Hepatocyte (in vitro differentiated cells): ENCODE measurements around the gene UNC45B. TPM values are rescaled to one million over a fixed set of nuclear protein-coding genes. Genes with fewer than 3 reads are reported as not detected.

ENCODE experiments used
- DNase-seq: peaks from one replicate; pipeline ENCODE4 v3.0.0-alpha.2; 2016; ENCODE audit warnings: low spot score
- H2AFZ ChIP-seq: fragments of 200-600 bp; sonication (generic); 2 replicates; pipeline ENCODE4 v1.6.0; 2016; ENCODE audit warnings: antibody characterized with exemption, mild to moderate bottlenecking
- H3K27ac ChIP-seq: fragments of 200-600 bp; sonication (generic); 2 replicates; pipeline ENCODE4 v1.5.1; 2016; ENCODE audit warnings: mild to moderate bottlenecking
- H3K27me3 ChIP-seq: fragments of 200-600 bp; sonication (generic); 2 replicates; pipeline ENCODE4 v1.6.1; 2016
- H3K36me3 ChIP-seq: fragments of 200-600 bp; sonication (generic); replicated peaks from 2 replicates; pipeline ENCODE4 v1.5.1; 2016; ENCODE audit warnings: low read depth; ENCODE audit not compliant: insufficient read depth
- H3K4me1 ChIP-seq: fragments of 200-600 bp; sonication (generic); 2 replicates; pipeline ENCODE4 v1.5.1; 2016; ENCODE audit warnings: mild to moderate bottlenecking, moderate library complexity; ENCODE audit not compliant: insufficient read depth
- H3K4me2 ChIP-seq: fragments of 200-600 bp; sonication (generic); 2 replicates; pipeline ENCODE4 v1.6.0; 2016
- H3K4me3 ChIP-seq: fragments of 200-600 bp; sonication (generic); 2 replicates; pipeline ENCODE4 v1.5.1; 2016; ENCODE audit warnings: mild to moderate bottlenecking
- H3K79me2 ChIP-seq: fragments of 200-600 bp; sonication (generic); 2 replicates; pipeline ENCODE4 v1.6.0; 2017; ENCODE audit warnings: mild to moderate bottlenecking
- H3K9me2 ChIP-seq: fragments of 200-600 bp; sonication (generic); replicated peaks from 2 replicates; pipeline ENCODE4 v1.6.0; 2017; ENCODE audit warnings: mild to moderate bottlenecking; ENCODE audit not compliant: insufficient read depth
- H3K9me3 ChIP-seq: fragments of 200-600 bp; sonication (generic); 2 replicates; pipeline ENCODE4 v1.5.1; 2016; ENCODE audit warnings: low read depth, mild to moderate bottlenecking
- H4K20me1 ChIP-seq: fragments of 200-600 bp; sonication (generic); 2 replicates; pipeline ENCODE4 v1.6.0; 2016; ENCODE audit warnings: mild to moderate bottlenecking; ENCODE audit not compliant: insufficient read depth, poor library complexity, severe bottlenecking
- EZH2 ChIP-seq: fragments of 200-600 bp; sonication (generic); IDR thresholded peaks from 2 replicates; pipeline ENCODE4 v1.6.1; 2016; ENCODE audit warnings: antibody characterized with exemption, mild to moderate bottlenecking, borderline replicate concordance
- EZH2phosphoT487 ChIP-seq: fragments of 200-600 bp; sonication (generic); IDR thresholded peaks from one replicate; pipeline ENCODE4 v1.6.1; 2018; ENCODE audit warnings: antibody characterized with exemption, mild to moderate bottlenecking, low read depth, moderate library complexity; ENCODE audit not compliant: unreplicated experiment, severe bottlenecking
- WGBS: methylation state at CpG from one replicate; pipeline ENCODE4 v1.1.6; 2016; ENCODE audit warnings: low lambda C conversion rate; ENCODE audit errors: missing lambda C conversion rate; 5-methylcytosine and 5-hydroxymethylcytosine counted together
- polyA plus RNA-seq: library from polyadenylated mRNA; unstranded; fragments of >200 nt; fragmentation: Nextera tagmentation; extraction: Ambion mirVana; gene quantifications from 2 replicates; pipeline ENCODE4 v1.2.1, GENCODE V29; 2016
- total RNA-seq: library from RNA; depleted of rRNA; stranded (reverse); fragments of >200 nt; gene quantifications from 2 replicates; pipeline ENCODE4 v1.2.3, GENCODE V29; 2014
- TF ChIP-seq, protein P1 (sequence below): fragments of 200-600 bp; sonication (generic); IDR thresholded peaks from 2 replicates; pipeline ENCODE4 v1.5.1; 2016; ENCODE audit warnings: antibody characterized with exemption, mild to moderate bottlenecking; ENCODE audit not compliant: poor library complexity

Gene UNC45B
- total and polyA plus RNA-seq, 2 experiments from 2014 or later: not detected

GRCh38 chr17:35166526-35166925, 18.9 kb downstream of the UNC45B start:
- H4K20me1 ChIP-seq: no peaks in the 10 kb centered on the region
- TF ChIP-seq EZH2phosphoT487: no peak
- TF ChIP-seq, protein P1, sequence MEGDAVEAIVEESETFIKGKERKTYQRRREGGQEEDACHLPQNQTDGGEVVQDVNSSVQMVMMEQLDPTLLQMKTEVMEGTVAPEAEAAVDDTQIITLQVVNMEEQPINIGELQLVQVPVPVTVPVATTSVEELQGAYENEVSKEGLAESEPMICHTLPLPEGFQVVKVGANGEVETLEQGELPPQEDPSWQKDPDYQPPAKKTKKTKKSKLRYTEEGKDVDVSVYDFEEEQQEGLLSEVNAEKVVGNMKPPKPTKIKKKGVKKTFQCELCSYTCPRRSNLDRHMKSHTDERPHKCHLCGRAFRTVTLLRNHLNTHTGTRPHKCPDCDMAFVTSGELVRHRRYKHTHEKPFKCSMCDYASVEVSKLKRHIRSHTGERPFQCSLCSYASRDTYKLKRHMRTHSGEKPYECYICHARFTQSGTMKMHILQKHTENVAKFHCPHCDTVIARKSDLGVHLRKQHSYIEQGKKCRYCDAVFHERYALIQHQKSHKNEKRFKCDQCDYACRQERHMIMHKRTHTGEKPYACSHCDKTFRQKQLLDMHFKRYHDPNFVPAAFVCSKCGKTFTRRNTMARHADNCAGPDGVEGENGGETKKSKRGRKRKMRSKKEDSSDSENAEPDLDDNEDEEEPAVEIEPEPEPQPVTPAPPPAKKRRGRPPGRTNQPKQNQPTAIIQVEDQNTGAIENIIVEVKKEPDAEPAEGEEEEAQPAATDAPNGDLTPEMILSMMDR: no peak
- no peak for TF ChIP-seq EZH2
- H3K4me1 ChIP-seq: no peaks in the 10 kb centered on the region
- no peak overlapping the region for H3K27ac ChIP-seq
- H3K4me3 ChIP-seq: no peak overlapping the region
- no peaks in the 10 kb centered on the region for H3K79me2 ChIP-seq
- DNase-seq: no peak
- no peaks in the 10 kb centered on the region for H3K9me2 ChIP-seq
- H3K27me3 ChIP-seq: peaks cover 2% of the 10 kb centered on the region
- H3K36me3 ChIP-seq: no peaks in the 10 kb centered on the region
- no peak overlapping the region for H2AFZ ChIP-seq
- no peaks in the 10 kb centered on the region for H3K9me3 ChIP-seq
- WGBS: 69% methylated on average over 5 of the region's 5 CpGs
- no peak overlapping the region for H3K4me2 ChIP-seq

DNA sequence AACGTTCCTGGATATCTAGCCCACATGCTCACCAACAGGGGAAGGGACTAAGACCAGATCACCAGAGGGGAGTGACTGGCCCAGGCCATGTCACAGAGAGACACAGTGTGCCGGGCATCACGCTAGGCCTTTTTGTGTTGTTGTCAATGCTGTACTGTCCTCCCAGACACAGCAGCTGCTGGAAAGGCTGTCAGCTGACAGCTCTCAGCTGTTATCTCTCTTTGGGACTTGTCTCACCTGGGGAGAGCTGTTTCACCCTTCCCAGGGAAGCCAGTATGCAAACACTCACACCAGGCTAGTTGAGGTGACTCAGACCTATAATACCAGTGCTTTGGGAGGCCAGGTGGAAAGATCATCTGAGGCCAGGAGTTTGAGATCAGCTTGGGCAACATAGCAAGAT, 19.4 kb downstream of the UNC45B start:
- Histone ChIP-seq H2AFZ (no peak overlapping the region), H3K4me3 (no peak overlapping the region), H3K9me3 (no peaks in the 10 kb centered on the region), H3K4me1 (no peaks in the 10 kb centered on the region), H3K36me3 (no peaks in the 10 kb centered on the region), H3K79me2 (no peaks in the 10 kb centered on the region), H3K4me2 (no peak overlapping the region), H3K9me2 (no peaks in the 10 kb centered on the region), H4K20me1 (no peaks in the 10 kb centered on the region), H3K27ac (no peak overlapping the region), H3K27me3 (peaks cover 2% of the 10 kb centered on the region)
- peak; percentile 52 for DNase-seq
- TF ChIP-seq, protein P1: no peak
- TF ChIP-seq EZH2 (no peak), EZH2phosphoT487 (no peak)
- WGBS: 57% methylated on average over 3 of the region's 3 CpGs

- 86% methylated on average over 1 of the region's 1 CpG for WGBS
These were observed 20.0 kb downstream of the UNC45B start for GRCh38 chr17:35167666-35168065.

More at GRCh38 chr17:35167666-35168065, 20.0 kb downstream of the UNC45B start:
- Histone ChIP-seq H4K20me1 (no peaks in the 10 kb centered on the region), H3K79me2 (no peaks in the 10 kb centered on the region), H3K27me3 (peaks cover 2% of the 10 kb centered on the region), H3K9me2 (no peaks in the 10 kb centered on the region), H3K36me3 (no peaks in the 10 kb centered on the region), H3K9me3 (no peaks in the 10 kb centered on the region), H3K4me1 (no peaks in the 10 kb centered on the region), H2AFZ (no peak overlapping the region), H3K27ac (no peak overlapping the region), H3K4me2 (no peak overlapping the region), H3K4me3 (no peak overlapping the region)
- DNase-seq: no peak
- TF ChIP-seq, protein P1: no peak
- TF ChIP-seq EZH2 (no peak), EZH2phosphoT487 (no peak)
